Measurements from ENCODE around the gene EFCAB13. TPM values are rescaled to one million over a fixed set of nuclear protein-coding genes. Genes with fewer than 3 reads are reported as not detected.

The EFCAB13 gene
- total RNA-seq, 1 experiment from 2014 or later = not detected

GRCh38 chr17:47404006-47404405 is 80.3 kb downstream of the EFCAB13 start:
- ChIA-PET POLR2A (ENCODE audit: low non-redundant PET) (no interaction called here), CTCF (no interaction called here)
- Histone ChIP-seq H3K27ac (ENCODE audit: low read depth, low read length, poor library complexity, severe bottlenecking) (no peak overlapping the region), H3K36me3 (ENCODE audit: insufficient read depth, low read length, poor library complexity, severe bottlenecking) (no peaks in the 10 kb centered on the region), H3K4me1 (ENCODE audit: insufficient read depth, low read length, poor library complexity, severe bottlenecking) (no peaks in the 10 kb centered on the region), H3K27me3 (replicated peaks; ENCODE audit: insufficient read depth, low read depth, low read length, poor library complexity) (no peaks in the 10 kb centered on the region), H3K9me3 (ENCODE audit: low read depth, low read length, poor library complexity, severe bottlenecking) (no peaks in the 10 kb centered on the region), H3K4me3 (ENCODE audit: low read depth, low read length, poor library complexity, severe bottlenecking) (no peak overlapping the region)
- intact Hi-C loops (cut with micrococcal nuclease; ENCODE audit: unreplicated experiment) = loop anchor here (10.0 kb wide), 1 partner anchor 59 kb away; no protein-coding TSS in a partner anchor
- BruUV-seq (replicated peaks) = no TSS peak
- no peak for DNase-seq (ENCODE audit: low spot score)
- no peak for TF ChIP-seq EZH2 (IDR thresholded peaks at IDR 0.05; ENCODE audit: borderline replicate concordance, low read depth, low read length, poor library complexity, severe bottlenecking)
- TF ChIP-seq, protein P1, sequence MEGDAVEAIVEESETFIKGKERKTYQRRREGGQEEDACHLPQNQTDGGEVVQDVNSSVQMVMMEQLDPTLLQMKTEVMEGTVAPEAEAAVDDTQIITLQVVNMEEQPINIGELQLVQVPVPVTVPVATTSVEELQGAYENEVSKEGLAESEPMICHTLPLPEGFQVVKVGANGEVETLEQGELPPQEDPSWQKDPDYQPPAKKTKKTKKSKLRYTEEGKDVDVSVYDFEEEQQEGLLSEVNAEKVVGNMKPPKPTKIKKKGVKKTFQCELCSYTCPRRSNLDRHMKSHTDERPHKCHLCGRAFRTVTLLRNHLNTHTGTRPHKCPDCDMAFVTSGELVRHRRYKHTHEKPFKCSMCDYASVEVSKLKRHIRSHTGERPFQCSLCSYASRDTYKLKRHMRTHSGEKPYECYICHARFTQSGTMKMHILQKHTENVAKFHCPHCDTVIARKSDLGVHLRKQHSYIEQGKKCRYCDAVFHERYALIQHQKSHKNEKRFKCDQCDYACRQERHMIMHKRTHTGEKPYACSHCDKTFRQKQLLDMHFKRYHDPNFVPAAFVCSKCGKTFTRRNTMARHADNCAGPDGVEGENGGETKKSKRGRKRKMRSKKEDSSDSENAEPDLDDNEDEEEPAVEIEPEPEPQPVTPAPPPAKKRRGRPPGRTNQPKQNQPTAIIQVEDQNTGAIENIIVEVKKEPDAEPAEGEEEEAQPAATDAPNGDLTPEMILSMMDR (conservative IDR thresholded peaks at IDR 0.05; ENCODE audit: low read depth, low read length) = no peak

GRCh38 chr17:47404875-47405274 is 81.1 kb downstream of the EFCAB13 start:
- no peak for DNase-seq (ENCODE audit: low spot score)
- Histone ChIP-seq H3K27me3 (replicated peaks; ENCODE audit: insufficient read depth, low read depth, low read length, poor library complexity) (no peaks in the 10 kb centered on the region), H3K4me1 (ENCODE audit: insufficient read depth, low read length, poor library complexity, severe bottlenecking) (no peaks in the 10 kb centered on the region), H3K9me3 (ENCODE audit: low read depth, low read length, poor library complexity, severe bottlenecking) (no peaks in the 10 kb centered on the region), H3K4me3 (ENCODE audit: low read depth, low read length, poor library complexity, severe bottlenecking) (no peak overlapping the region), H3K27ac (ENCODE audit: low read depth, low read length, poor library complexity, severe bottlenecking) (no peak overlapping the region), H3K36me3 (ENCODE audit: insufficient read depth, low read length, poor library complexity, severe bottlenecking) (no peaks in the 10 kb centered on the region)
- ChIA-PET CTCF (no interaction called here), POLR2A (ENCODE audit: low non-redundant PET) (no interaction called here)
- TF ChIP-seq EZH2 (IDR thresholded peaks at IDR 0.05; ENCODE audit: borderline replicate concordance, low read depth, low read length, poor library complexity, severe bottlenecking) = no peak
- TF ChIP-seq, protein P1 (conservative IDR thresholded peaks at IDR 0.05; ENCODE audit: low read depth, low read length) = no peak
- BruUV-seq (replicated peaks) = no TSS peak
- intact Hi-C loops (cut with micrococcal nuclease; ENCODE audit: unreplicated experiment) = loop anchor here (10.0 kb wide), 1 partner anchor 60 kb away; no protein-coding TSS in a partner anchor

GRCh38 chr17:47413872-47414271 is 90.1 kb downstream of the EFCAB13 start:
- ChIA-PET CTCF (no interaction called here), POLR2A (ENCODE audit: low non-redundant PET) (no interaction called here)
- Histone ChIP-seq H3K27me3 (replicated peaks; ENCODE audit: insufficient read depth, low read depth, low read length, poor library complexity) (no peaks in the 10 kb centered on the region), H3K4me1 (ENCODE audit: insufficient read depth, low read length, poor library complexity, severe bottlenecking) (no peaks in the 10 kb centered on the region), H3K36me3 (ENCODE audit: insufficient read depth, low read length, poor library complexity, severe bottlenecking) (no peaks in the 10 kb centered on the region), H3K9me3 (ENCODE audit: low read depth, low read length, poor library complexity, severe bottlenecking) (no peaks in the 10 kb centered on the region), H3K4me3 (ENCODE audit: low read depth, low read length, poor library complexity, severe bottlenecking) (no peak overlapping the region), H3K27ac (ENCODE audit: low read depth, low read length, poor library complexity, severe bottlenecking) (no peak overlapping the region)
- DNase-seq (ENCODE audit: low spot score) = no peak
- TF ChIP-seq, protein P1 (conservative IDR thresholded peaks at IDR 0.05; ENCODE audit: low read depth, low read length) = no peak
- TF ChIP-seq EZH2 (IDR thresholded peaks at IDR 0.05; ENCODE audit: borderline replicate concordance, low read depth, low read length, poor library complexity, severe bottlenecking) = no peak
- no TSS peak for BruUV-seq (replicated peaks)
- intact Hi-C loops (cut with micrococcal nuclease; ENCODE audit: unreplicated experiment) = no loop called here
